ENCODE data around the gene CFAP299.

The CFAP299 gene

DNA sequence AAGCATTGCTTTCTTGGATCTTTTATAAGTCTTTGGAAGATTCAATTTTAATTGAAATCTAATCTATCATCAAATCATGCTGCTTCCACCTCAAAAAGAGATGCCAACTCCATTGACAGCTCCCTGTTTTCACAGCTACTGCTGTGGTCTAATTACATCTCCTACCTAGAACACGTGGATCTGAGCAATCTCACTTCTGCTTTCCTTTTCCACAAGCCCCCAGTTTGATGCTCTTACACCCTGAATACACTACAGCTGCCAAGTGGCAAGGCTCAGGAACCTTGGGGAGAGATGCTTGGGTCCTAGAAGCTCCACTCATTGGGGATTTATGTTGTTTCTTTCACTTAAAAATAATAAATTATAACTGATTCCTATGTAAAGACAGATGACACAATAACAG is 172.0 kb downstream of the CFAP299 start:
- Histone ChIP-seq H3K27ac (replicated peaks; ENCODE audit: low read length) (no peak overlapping the region), H3K4me3 (ENCODE audit: low read length in 2 of 2) (no peak overlapping the region), H3K9ac (ENCODE audit: low read depth, low read length, poor library complexity) (no peak overlapping the region), H3K36me3 (replicated peaks in 1 of 2; ENCODE audit: control insufficient read depth in 2 of 2, insufficient read depth in 2 of 2, low read length in 2 of 2) (no peaks in the 10 kb centered on the region), H3K18ac (ENCODE audit: low read length) (no peak overlapping the region), H2BK5ac (ENCODE audit: low read length) (no peak overlapping the region), H3K27me3 (ENCODE audit: control insufficient read depth in 3 of 3, insufficient read depth in 3 of 3, low read depth in 1 of 3, low read length in 3 of 3) (no peaks in the 10 kb centered on the region), H2AK5ac (ENCODE audit: low read depth, low read length) (no peak overlapping the region), H4K91ac (ENCODE audit: low read depth, low read length, poor library complexity) (no peak overlapping the region), H2BK15ac (ENCODE audit: low read length) (no peak overlapping the region), H4K8ac (ENCODE audit: low read depth, low read length) (no peak overlapping the region), H3K23ac (ENCODE audit: low read depth, low read length, poor library complexity) (no peak overlapping the region), H3K4me2 (ENCODE audit: insufficient read depth, low read length, poor library complexity, severe bottlenecking) (no peak overlapping the region), H2AFZ (ENCODE audit: low read length) (no peak overlapping the region), H3K4ac (ENCODE audit: low read length) (no peak overlapping the region), H2BK120ac (ENCODE audit: low read depth, low read length) (no peak overlapping the region), H2BK12ac (ENCODE audit: low read length) (no peak overlapping the region), H3K79me1 (ENCODE audit: low read depth, low read length) (no peaks in the 10 kb centered on the region), H3K14ac (ENCODE audit: low read length) (no peak overlapping the region), H3K4me1 (ENCODE audit: control insufficient read depth in 2 of 2, insufficient read depth in 1 of 2, low read depth in 1 of 2, low read length in 2 of 2) (no peaks in the 10 kb centered on the region), H3K9me3 (replicated peaks in 1 of 2; ENCODE audit: control insufficient read depth in 2 of 2, insufficient read depth in 1 of 2, low read depth in 1 of 2, low read length in 2 of 2) (peaks cover 0 to 2% of the 10 kb centered on the region in 2 donors)
- DNase-seq (ENCODE audit: low spot score), result no peak
- no CpG with 5 or more reads among the region's 1 CpG for WGBS, 2 donors (ENCODE audit: extremely low coverage in 2 of 2, insufficient read length in 2 of 2, insufficient replicate concordance in 1 of 2)

DNA sequence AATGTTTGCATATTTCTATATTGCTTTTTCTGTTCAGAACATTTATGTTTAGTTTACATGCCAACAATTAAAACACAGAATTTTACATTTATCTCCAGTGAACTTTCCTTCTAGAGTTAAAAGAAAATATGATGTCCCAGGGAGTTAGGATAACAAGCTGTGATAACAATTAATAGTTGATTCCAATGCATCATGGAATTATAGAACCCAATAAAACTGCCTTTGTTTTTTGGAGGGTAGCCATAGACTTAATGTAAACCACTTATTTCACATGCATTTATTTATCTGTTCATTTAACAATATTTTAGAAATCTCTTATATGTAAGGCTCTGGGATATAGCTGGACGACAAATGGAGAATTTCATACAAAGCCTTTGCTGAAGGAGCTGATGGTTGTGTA is 180.0 kb downstream of the CFAP299 start:
- Histone ChIP-seq H3K79me1 (ENCODE audit: low read depth, low read length) (no peaks in the 10 kb centered on the region), H3K4ac (ENCODE audit: low read length) (no peak overlapping the region), H2BK15ac (ENCODE audit: low read length) (no peak overlapping the region), H3K9ac (ENCODE audit: low read depth, low read length, poor library complexity) (no peak overlapping the region), H4K91ac (ENCODE audit: low read depth, low read length, poor library complexity) (no peak overlapping the region), H2AK5ac (ENCODE audit: low read depth, low read length) (no peak overlapping the region), H3K23ac (ENCODE audit: low read depth, low read length, poor library complexity) (no peak overlapping the region), H3K4me2 (ENCODE audit: insufficient read depth, low read length, poor library complexity, severe bottlenecking) (no peak overlapping the region), H2AFZ (ENCODE audit: low read length) (no peak overlapping the region), H2BK5ac (ENCODE audit: low read length) (no peak overlapping the region), H2BK12ac (ENCODE audit: low read length) (no peak overlapping the region), H3K4me1 (ENCODE audit: control insufficient read depth in 2 of 2, insufficient read depth in 1 of 2, low read depth in 1 of 2, low read length in 2 of 2) (no peaks in the 10 kb centered on the region), H4K8ac (ENCODE audit: low read depth, low read length) (no peak overlapping the region), H3K9me3 (replicated peaks in 1 of 2; ENCODE audit: control insufficient read depth in 2 of 2, insufficient read depth in 1 of 2, low read depth in 1 of 2, low read length in 2 of 2) (no peaks in the 10 kb centered on the region), H3K27me3 (ENCODE audit: control insufficient read depth in 3 of 3, insufficient read depth in 3 of 3, low read depth in 1 of 3, low read length in 3 of 3) (no peaks in the 10 kb centered on the region), H3K27ac (replicated peaks; ENCODE audit: low read length) (no peak overlapping the region), H3K14ac (ENCODE audit: low read length) (no peak overlapping the region), H2BK120ac (ENCODE audit: low read depth, low read length) (no peak overlapping the region), H3K18ac (ENCODE audit: low read length) (no peak overlapping the region), H3K36me3 (replicated peaks in 1 of 2; ENCODE audit: control insufficient read depth in 2 of 2, insufficient read depth in 2 of 2, low read length in 2 of 2) (no peaks in the 10 kb centered on the region), H3K4me3 (ENCODE audit: low read length in 2 of 2) (no peak overlapping the region)
- WGBS, 2 donors (ENCODE audit: extremely low coverage in 2 of 2, insufficient read length in 2 of 2, insufficient replicate concordance in 1 of 2), result no CpG with 5 or more reads among the region's 1 CpG
- no peak for DNase-seq (ENCODE audit: low spot score)

DNA sequence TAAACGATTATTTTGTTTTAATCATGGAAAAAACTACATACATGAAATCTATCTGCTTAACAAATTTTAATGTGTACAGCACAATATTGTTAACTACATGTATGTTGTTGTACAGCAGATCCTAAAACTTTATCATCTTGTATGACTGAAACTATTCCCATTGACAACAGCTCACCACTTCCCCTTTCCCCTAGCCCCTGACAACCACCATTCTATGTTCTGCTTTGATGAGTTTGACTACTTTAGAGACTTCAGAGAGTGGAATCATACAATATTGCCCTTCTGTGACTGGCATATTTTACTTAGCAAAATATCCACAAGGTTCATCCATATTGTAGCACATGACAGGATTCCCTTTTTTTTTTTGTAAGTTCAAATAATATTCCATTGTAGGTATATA is 185.9 kb downstream of the CFAP299 start:
- no peak overlapping the region for H2AFZ ChIP-seq (ENCODE audit: low read length)
- no peaks in the 10 kb centered on the region for H3K36me3 ChIP-seq (replicated peaks in 1 of 2; ENCODE audit: control insufficient read depth in 2 of 2, insufficient read depth in 2 of 2, low read length in 2 of 2)
- H3K14ac ChIP-seq (ENCODE audit: low read length), result no peak overlapping the region
- no peak overlapping the region for H3K27ac ChIP-seq (replicated peaks; ENCODE audit: low read length)
- no peak overlapping the region for H4K91ac ChIP-seq (ENCODE audit: low read depth, low read length, poor library complexity)
- H3K4ac ChIP-seq (ENCODE audit: low read length), result no peak overlapping the region
- H3K9ac ChIP-seq (ENCODE audit: low read depth, low read length, poor library complexity), result no peak overlapping the region
- H3K79me1 ChIP-seq (ENCODE audit: low read depth, low read length), result no peaks in the 10 kb centered on the region
- DNase-seq (ENCODE audit: low spot score), result no peak
- H3K4me1 ChIP-seq (ENCODE audit: control insufficient read depth in 2 of 2, insufficient read depth in 1 of 2, low read depth in 1 of 2, low read length in 2 of 2), result no peaks in the 10 kb centered on the region
- no peak overlapping the region for H2BK5ac ChIP-seq (ENCODE audit: low read length)
- no peak overlapping the region for H3K23ac ChIP-seq (ENCODE audit: low read depth, low read length, poor library complexity)
- H2BK12ac ChIP-seq (ENCODE audit: low read length), result no peak overlapping the region
- H2BK120ac ChIP-seq (ENCODE audit: low read depth, low read length), result no peak overlapping the region
- no peaks in the 10 kb centered on the region for H3K9me3 ChIP-seq (replicated peaks in 1 of 2; ENCODE audit: control insufficient read depth in 2 of 2, insufficient read depth in 1 of 2, low read depth in 1 of 2, low read length in 2 of 2)
- WGBS, 2 donors (ENCODE audit: extremely low coverage in 2 of 2, insufficient read length in 2 of 2, insufficient replicate concordance in 1 of 2), result no CpG with 5 or more reads among the region's 1 CpG
- H3K4me3 ChIP-seq (ENCODE audit: low read length in 2 of 2), result no peak overlapping the region
- H2AK5ac ChIP-seq (ENCODE audit: low read depth, low read length), result no peak overlapping the region
- no peak overlapping the region for H3K18ac ChIP-seq (ENCODE audit: low read length)
- H3K27me3 ChIP-seq (ENCODE audit: control insufficient read depth in 3 of 3, insufficient read depth in 3 of 3, low read depth in 1 of 3, low read length in 3 of 3), result no peaks in the 10 kb centered on the region
- H4K8ac ChIP-seq (ENCODE audit: low read depth, low read length), result no peak overlapping the region
- H2BK15ac ChIP-seq (ENCODE audit: low read length), result no peak overlapping the region
- H3K4me2 ChIP-seq (ENCODE audit: insufficient read depth, low read length, poor library complexity, severe bottlenecking), result no peak overlapping the region

DNA sequence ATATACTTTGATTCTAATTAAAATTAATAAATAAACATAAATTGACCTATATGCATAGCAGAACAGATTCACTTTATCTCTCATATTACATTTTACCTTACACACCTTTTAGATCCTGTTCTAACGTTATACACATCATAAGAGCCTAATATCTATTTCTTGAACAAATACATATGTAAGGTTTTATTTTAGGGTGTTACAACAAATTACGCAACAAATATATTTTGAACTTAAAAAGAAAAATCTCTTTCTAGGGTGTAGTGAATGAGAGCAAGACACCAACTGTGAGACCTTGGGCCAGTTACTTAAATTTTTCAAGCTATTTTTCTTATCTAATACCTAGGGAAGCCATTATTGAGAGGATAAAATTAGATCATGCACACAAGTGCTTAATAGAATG is 191.2 kb downstream of the CFAP299 start:
- H3K36me3 ChIP-seq (replicated peaks in 1 of 2; ENCODE audit: control insufficient read depth in 2 of 2, insufficient read depth in 2 of 2, low read length in 2 of 2), result no peaks in the 10 kb centered on the region
- no peaks in the 10 kb centered on the region for H3K79me1 ChIP-seq (ENCODE audit: low read depth, low read length)
- no peak for DNase-seq (ENCODE audit: low spot score)
- H3K4me3 ChIP-seq (ENCODE audit: low read length in 2 of 2), result no peak overlapping the region
- no peak overlapping the region for H2BK12ac ChIP-seq (ENCODE audit: low read length)
- no peak overlapping the region for H2BK15ac ChIP-seq (ENCODE audit: low read length)
- H3K14ac ChIP-seq (ENCODE audit: low read length), result no peak overlapping the region
- H3K18ac ChIP-seq (ENCODE audit: low read length), result no peak overlapping the region
- no peak overlapping the region for H4K8ac ChIP-seq (ENCODE audit: low read depth, low read length)
- no peak overlapping the region for H2BK5ac ChIP-seq (ENCODE audit: low read length)
- H3K9ac ChIP-seq (ENCODE audit: low read depth, low read length, poor library complexity), result no peak overlapping the region
- H2BK120ac ChIP-seq (ENCODE audit: low read depth, low read length), result no peak overlapping the region
- H3K4ac ChIP-seq (ENCODE audit: low read length), result no peak overlapping the region
- 100% methylated on average over 1 of the region's 2 CpGs for WGBS, 2 donors (ENCODE audit: extremely low coverage in 2 of 2, insufficient read length in 2 of 2, insufficient replicate concordance in 1 of 2)
- H3K27me3 ChIP-seq (ENCODE audit: control insufficient read depth in 3 of 3, insufficient read depth in 3 of 3, low read depth in 1 of 3, low read length in 3 of 3), result no peaks in the 10 kb centered on the region
- no peak overlapping the region for H2AK5ac ChIP-seq (ENCODE audit: low read depth, low read length)
- no peak overlapping the region for H3K4me2 ChIP-seq (ENCODE audit: insufficient read depth, low read length, poor library complexity, severe bottlenecking)
- no peak overlapping the region for H3K23ac ChIP-seq (ENCODE audit: low read depth, low read length, poor library complexity)
- H4K91ac ChIP-seq (ENCODE audit: low read depth, low read length, poor library complexity), result no peak overlapping the region
- no peaks in the 10 kb centered on the region for H3K4me1 ChIP-seq (ENCODE audit: control insufficient read depth in 2 of 2, insufficient read depth in 1 of 2, low read depth in 1 of 2, low read length in 2 of 2)
- no peak overlapping the region for H3K27ac ChIP-seq (replicated peaks; ENCODE audit: low read length)
- no peak overlapping the region for H2AFZ ChIP-seq (ENCODE audit: low read length)
- no peaks in the 10 kb centered on the region for H3K9me3 ChIP-seq (replicated peaks in 1 of 2; ENCODE audit: control insufficient read depth in 2 of 2, insufficient read depth in 1 of 2, low read depth in 1 of 2, low read length in 2 of 2)

Measured in neuronal stem cell (in vitro differentiated cells).